HG03103 (cell line): ENCODE measurements around the gene PPP2R5E.
"Not testable (repeated sequence)": the region's sequence is repeated elsewhere in the genome, so short reads cannot be mapped to it uniquely, and the experiment has no call there.

Experiments
- ATAC-seq: cut with Tn5 transposase; IDR thresholded peaks from one replicate; pipeline ENCODE4 v1.9.1; 2021; ENCODE audit warnings: low read depth; ENCODE audit not compliant: unreplicated experiment

The PPP2R5E gene

DNA sequence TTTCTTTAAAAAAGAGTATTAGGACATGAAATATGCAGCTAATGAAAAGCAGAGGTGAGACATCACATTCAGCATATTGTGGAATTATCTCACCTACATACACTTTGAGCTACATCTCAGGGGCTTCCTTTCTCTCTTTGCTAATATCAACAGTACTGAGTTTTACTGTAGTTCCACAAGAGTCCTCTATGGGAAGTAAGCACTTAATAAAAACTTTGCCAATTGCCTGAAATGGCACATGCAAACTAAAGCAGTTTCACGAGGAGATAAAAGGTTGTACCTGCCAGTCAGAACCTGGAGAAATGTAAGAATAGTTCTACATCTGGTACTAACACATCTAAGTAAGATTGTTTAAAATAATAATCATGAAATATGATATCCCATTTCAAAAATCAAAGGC, 150.9 kb downstream of the PPP2R5E start:
- no peak for ATAC-seq

DNA sequence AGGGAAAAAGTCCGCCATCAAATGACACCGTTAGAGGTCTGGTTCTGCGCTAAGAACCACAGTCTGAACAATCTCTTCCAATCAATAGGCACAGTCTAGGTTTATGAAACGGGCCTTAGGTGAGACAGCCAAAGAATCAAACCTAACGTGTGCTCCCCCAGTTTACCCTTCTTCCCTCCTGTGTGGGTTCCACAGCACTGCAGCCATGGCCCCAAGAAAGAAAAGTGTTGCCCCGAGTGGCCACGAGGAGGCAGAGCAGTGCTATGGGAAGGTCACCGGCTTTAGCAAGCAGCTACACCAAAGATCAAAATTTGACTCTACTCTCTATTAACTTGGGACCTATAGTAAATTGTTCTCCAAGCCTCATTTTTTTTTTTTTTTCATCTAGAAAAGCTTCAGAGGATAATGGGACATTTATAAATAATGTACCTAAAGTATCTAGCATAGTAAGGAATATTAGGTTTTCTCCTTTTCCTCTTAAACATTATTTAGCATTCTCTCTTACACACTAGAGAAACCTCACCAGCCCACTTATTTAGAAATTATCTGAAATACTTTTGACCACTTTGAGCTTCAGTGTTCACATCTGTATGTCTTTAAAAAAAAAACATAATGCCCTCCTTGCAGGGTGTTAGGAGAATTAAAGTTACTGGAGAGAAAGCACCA, 154.3 kb downstream of the PPP2R5E start:
- peak; percentile 83 for ATAC-seq

DNA sequence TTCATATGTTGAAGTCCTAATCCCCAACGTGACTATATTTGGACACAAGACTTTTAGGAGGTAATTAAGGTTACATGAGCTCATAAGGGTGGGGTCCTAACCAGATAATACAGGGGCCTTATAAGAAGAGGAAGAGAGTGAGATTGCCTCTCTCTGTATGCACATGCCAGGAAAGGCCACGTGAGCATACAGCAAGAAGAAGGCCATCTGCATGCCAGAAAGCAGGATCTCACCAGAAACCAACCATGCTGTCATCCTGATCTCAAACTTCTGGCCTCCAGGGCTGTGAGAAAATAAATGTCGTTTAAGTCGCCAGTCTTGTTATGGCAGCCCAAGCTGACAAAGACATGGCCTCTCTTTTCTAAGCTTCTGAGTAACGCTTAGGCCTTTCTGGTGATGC, 155.5 kb downstream of the PPP2R5E start:
- no peak for ATAC-seq

DNA sequence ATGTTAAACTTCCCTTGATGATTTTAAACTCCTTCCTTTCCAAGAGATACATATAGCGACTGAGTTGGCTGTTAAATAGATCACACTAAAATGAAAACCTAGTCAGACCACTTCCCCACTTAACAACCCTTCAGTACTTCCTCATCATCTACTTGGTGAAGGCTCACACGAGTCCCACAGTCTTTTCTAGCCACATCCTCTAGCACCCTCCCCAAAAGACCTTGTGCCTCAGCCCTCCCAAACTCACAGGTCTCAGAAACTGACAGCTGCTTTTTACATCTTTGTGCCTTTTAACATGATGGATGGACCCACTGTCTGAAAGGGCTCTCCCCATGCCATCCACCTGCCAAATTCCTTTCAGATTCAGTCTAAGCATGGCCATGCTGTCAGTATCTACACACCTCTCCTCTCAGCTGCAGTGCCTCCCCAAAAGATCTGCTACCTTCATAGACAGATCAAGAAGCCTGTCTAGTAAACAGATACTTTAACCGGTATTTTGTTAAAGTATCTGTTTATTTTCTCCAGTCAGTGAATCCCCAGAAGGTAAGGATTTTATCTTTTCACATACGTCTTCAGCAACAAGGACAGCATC, 159.3 kb downstream of the PPP2R5E start:
- ATAC-seq = peak; percentile 88

DNA sequence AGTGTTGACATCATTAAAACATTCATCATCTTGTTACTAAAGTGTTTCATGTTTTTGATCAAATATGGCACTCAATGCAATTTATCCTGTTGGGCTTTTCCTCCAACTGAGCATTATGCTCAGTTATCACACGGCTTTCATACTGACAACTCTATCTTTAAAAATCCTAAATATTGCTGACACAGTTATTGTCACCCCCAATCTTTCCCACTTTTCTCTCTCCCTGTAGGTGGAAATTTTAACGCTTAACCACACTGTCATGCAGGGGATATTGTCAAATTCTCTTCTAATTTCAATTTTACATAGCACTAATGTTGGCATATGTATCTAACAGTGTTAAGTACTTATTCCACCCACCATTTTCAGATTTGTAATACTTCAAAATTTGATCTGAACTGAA, 164.7 kb downstream of the PPP2R5E start:
- no peak for ATAC-seq

DNA sequence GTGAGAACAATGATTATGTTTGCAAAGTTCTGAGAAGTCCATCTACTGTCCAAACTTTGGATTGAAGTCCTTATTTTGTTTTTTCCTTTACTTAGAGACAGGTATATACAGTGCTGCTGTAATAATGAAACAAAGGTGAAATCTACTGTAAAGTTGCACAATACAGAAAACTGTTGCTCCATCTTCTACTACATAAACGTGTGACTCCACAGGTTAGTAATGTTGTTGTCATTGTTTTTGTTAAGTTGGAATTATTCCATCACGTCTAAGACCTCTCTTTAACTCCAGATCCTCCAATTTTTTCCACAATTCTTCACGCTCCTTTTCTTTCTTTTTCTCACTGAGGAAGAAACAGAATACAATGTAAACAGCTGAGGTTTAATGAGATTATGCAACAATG, 167.4 kb downstream of the PPP2R5E start:
- ATAC-seq = no peak

DNA sequence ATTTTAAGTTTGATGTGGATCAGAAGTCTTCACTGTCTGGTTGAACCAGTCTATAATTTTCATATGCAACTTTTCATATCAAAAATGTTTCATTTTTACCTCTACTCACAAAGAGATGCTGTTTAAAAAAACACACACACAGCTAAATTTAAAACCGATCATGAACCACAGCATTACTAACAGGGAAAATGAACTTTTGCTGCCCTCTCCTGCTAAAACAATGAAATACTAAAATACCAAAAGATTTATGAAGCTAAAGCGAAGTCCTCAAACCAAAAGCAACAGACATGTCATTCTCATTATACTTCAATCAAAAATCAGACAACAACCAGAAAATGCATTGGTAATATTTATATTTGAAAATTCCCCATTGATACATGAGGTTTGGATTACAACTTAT, 171.6 kb downstream of the PPP2R5E start:
- not testable (repeated sequence) for ATAC-seq

DNA sequence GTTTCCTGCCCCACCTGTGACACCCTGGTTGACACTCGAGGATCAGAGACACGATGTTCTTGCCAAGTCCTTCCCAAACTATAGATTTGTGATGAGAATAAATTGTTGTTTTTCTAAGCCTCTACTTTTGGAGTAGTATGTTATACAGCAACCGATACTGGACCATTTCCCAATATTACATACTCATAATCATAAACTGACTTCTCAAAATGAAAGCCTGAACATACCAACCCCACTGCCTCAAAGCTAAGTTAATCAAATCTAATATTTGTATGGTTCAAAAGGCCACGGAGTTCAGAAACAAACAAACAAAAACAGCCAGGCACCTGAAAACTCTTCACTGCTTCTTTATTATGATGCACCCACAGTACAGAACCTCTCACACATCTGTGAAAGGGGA, 172.1 kb downstream of the PPP2R5E start:
- no peak for ATAC-seq

DNA sequence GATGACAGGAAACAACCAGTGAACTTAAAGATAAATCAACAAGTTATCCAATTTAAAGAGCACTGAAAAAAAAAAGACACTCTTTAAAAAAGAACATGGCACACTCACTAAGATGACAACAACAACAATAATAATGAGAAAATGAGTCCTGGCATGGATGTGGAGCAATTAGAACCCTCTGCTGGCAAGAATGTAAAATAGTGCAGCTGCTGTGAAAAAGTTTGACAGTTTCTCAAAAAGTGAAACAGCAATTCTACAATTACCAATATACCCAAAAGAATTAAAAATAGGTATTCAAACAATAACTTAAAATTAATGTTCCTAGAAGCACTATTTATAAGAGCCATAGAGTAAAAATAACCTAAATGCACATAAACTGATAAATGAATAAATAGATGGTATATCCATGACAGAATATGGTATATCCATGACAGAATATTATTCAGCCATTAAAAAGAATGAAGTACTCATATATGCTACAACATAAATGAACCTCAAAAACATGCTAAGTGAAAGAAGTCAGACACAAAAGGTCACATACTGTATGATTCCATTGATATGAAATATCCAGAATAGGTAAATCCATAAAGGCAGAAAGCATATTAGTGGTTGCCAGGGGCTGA, 175.3 kb downstream of the PPP2R5E start:
- ATAC-seq = no peak

DNA sequence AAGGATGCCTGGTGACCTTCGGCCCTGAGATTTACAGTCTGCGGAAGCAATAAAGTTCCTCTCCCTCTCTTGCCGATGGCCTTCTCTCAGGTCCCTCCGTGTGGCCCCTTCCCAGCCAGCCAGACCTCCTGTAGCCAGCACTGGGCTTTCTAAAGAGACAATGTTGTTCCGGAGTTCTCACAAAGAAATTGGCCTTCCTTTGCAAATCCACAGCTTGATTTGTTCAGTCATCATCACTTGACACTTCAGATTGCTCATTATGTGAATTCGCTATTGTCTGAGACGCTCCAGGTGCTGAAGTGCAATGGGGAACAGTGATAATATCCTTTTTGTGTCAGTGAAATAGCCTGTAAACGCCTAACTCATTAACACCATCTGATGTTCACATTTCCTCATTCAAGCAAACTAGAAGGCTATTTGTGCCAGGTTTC, 180.8 kb downstream of the PPP2R5E start:
- no peak for ATAC-seq

DNA sequence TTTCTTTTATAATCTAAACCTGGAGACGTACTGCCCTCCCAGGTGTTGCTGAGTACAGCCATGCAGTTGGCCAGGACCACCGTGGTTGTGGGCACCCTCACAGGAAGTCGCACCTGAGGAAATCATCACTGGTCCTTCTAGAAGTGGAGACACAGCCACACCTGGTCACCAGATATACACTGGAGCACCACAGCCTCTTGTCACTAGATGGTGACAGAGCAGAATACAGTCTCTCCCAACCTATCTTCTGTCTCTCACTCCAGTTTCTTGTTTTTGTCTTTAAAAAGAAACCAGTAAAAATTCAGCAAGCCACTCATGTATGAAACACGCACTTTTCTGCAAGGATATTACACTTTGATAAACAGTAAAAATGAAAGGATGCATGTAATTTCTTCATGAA, 181.4 kb downstream of the PPP2R5E start:
- no peak for ATAC-seq

DNA sequence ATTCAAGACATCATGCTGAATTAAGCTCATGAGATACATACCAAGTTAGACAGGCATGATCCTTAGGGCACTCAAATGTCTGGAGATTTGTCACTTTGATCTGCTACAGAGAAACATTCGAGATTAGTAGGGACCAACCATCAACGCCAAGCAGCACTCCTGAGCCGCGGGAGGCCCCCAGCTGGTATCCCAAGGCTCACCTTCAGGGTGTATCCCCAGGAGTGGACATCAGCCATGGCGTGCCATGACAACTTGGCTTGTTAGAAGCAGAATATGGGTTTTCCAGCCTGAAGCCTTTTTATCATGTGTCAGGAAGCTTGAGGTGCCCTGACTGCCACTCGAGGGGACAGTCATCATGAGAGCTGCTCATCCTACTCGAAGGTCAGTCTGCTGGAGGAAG, 185.3 kb downstream of the PPP2R5E start:
- ATAC-seq = no peak

DNA sequence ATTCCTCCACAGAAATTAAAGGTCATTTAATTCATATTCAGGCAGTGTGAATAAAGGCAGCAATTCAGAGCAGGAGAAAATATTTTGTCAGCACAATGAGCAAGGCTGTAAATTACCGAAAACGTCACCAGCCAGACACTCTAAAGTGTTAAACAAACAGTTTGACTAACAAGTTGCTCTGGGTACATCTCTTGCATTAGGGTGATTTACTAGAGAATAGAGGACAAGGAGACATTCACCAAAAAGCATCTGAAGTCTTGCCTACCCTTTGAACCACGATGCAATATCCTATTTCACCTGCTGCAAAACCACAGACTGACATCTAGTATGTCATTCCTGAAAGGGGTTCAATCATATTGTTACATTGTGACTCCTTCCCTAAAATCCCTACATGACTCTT, 197.4 kb downstream of the PPP2R5E start:
- no peak for ATAC-seq

DNA sequence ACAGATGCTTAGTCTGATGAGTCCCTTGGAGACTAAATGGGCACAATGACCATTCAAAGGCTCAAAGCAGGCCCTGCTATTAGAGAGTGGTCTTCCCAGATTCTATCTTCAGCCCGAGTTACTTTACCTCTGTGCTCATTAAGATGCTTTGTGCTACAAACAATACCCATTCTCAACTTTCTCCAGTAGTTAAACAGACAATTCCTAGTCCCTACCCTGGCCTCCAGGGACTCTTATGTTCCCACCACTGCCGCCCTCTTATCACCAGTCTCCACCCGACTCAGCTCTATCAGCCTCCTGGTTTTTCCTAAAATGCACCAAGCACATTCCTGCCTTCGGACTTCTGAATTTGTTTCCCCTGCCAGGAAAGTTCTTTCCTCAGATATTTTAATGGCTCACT, 198.8 kb downstream of the PPP2R5E start:
- ATAC-seq = no peak

DNA sequence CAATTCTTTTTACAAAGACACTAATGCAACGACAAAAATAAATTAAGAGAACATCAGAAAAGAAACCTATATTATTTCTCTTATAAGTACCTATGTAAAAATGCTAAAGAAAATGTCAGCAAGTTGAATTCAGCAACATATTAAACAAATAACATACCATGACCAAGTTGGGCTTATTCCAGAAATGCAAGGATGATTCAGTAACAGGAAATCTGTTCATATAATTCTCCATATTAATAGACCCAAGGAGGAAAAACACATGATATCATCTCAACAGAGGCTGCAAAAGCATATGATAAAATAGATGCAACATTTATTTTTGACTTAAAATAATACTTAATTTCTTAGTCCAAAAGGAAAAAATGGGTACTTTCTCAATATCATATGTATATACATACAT, 199.3 kb downstream of the PPP2R5E start:
- no peak for ATAC-seq

DNA sequence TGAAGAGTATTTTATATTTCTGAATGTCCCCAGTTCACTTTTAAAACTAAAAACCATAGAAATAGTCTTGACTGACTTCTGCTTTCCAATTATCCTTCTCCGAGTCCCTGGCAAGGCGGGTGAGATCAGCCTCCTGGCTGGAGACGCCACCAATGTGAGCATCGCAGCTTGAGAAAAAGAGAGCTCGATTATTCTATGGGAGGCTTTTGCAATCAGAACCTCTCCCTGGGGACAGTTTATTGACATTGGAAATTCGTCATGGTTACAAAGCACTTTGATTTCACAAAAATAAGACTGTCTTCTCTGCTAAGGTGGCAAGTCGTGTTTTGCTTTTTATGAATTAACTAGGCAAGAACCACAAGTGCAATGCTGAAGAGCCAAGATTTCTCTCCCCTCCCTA, 200.8 kb downstream of the PPP2R5E start:
- no peak for ATAC-seq

DNA sequence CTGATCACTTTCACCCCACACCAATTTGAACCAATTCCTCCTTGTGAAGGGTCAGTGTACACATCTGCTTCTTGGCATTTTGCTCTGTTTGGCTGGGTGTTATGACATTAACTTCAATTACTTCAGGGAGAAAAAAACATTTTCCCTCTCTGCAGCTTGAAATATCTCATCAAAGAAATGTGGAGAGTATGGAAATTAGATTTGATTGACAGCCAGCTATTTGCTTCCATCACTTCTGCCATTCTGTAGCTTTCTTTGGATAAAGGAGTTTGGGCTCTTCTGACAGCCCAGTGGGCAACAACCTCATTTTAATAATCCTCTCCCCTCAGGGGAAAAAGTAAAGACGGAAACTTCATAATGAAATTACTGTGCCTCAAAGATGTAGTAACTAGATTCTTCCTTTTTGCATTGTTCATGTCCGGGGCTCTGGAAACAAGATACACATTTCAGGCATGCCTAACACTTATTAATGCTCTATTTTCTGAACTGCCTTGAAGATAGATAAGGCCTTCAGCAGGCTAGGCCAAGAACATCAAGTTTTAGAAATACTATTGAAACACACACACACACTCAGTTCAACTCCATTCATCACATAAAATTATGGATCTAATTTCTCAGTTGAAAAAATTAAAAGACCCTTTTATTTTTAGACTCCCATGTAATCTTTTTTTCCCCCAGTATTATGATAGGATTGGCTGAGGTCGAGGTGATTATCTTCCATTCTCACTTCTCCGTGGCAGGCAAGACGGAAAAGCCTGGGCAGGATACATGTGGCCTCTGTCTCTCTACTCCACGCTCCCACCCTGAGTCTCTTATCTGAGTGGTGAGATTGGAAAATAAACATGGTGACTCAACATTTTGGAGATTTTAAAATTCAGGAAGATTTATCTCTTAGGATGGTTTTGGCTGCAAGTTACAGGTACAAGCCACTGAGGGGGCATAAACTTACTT, 214.1 kb downstream of the PPP2R5E start:
- no peak for ATAC-seq

DNA sequence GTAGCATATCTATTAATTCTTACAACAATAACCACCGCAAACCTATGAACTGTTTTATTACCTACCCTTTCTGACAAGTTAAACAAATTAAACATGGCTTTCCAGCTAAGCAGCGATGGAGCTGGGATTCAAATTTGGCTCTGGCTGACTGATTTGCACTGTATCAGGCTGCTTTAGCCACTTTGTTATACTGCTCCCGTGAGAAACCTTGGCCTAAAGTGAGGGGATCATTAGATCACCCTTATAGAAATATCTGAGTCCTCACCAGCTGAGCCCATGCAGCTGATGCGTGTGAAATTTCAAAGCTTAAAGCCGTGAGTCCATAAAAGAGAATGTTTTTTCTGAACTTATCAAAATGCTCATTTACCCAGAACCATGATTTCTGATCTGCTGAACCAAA, 216.3 kb downstream of the PPP2R5E start:
- no peak for ATAC-seq

DNA sequence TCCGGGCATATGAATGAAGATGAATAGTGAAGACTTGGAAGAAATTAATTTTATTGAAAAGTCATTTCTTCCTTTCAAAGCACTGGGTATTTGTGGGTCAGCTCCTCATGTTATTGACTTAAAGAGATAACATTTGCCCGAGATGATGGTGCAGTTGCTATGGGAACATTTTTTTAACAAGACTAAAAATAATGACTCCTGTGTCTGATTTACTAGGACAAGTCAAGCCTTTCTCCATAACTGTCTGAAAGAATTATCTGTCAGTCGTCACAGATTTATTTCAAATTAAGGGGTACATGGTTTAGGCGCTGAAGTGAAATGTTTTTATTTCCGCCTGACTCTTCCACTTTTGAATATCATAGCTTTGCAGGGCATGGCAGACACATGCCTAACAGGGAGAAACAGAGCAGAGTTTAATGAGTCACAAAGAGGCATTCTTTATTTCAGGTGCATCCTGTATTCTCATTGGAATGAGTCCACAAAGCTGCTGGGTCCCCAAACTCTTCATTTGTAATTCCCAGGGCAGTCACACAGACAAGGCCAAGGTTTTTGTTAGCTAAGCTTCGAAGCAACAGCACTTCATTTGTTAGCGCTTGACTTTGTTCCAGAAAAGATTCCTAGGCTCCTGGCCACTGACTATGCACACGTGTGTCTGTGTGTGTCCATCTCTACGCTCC, 220.1 kb downstream of the PPP2R5E start:
- ATAC-seq = no peak

DNA sequence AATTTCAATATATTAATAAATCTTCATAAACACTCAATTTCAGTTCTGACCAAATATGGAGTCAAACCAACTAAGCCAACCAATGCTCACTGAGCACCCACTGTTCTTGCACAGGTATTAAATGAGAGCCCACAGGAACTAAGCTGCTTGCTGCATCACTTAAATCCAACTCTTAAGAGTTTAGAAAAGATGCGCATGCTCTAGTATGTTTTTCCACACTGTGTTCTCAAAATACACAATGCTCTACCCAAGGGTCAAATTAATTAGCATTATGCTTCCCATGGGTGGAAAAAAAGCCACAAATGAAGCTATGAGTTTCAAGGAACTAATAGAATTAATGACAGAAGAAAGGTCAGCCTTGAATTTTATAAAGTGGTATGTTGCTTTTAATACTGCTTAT, 220.7 kb downstream of the PPP2R5E start:
- ATAC-seq = no peak
